ENCODE data around the gene CACNG4.
"Not testable (repeated sequence)": the region's sequence is repeated elsewhere in the genome, so short reads cannot be mapped to it uniquely, and the experiment has no call there.

CACNG4 gene

DNA sequence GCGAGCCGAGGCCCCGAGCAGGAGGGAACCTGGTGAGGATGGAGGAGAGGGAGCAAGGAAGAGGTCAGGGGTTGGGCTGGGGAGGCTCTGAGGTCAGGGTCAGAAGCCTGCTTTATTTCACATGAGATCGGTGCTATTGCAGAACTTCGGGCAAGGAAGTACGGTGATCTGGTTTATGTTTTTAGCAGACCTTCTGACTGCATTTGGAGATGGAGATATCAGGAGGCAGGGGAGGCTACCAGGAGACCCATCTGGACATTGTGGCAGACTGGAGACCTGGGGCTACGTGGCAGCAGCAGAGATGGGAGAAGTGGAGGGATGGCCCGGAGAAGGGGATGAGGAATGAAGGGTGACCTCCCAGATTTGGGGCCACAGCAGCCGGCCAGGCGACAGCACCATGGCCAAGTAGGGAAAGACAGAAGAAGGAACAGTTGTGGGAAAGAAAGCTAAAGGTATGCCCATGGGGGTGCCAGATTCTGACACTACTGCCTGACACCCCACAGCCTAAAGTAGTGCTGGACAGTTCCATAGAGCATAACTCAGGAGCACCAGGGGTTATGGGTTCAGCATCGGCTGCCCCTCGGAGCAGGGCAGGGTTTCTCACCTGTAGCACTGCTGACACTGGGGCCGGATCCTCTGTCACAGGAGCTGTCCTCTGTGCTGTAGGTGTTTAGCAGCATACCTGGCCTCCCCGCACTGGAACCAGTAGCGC, 7.4 kb downstream of the CACNG4 start:
- H3K79me2 ChIP-seq: no peaks in the 10 kb centered on the region
- no peak overlapping the region for H3K4me3 ChIP-seq (ENCODE audit: low read depth, low read length)
- H3K4me2 ChIP-seq (ENCODE audit: low read length): no peak overlapping the region
- peaks cover 5% of the 10 kb centered on the region for H3K27me3 ChIP-seq (ENCODE audit: control insufficient read depth, insufficient read depth, low read length)
- H3K27ac ChIP-seq: no peak overlapping the region
- H3K4me1 ChIP-seq: no peaks in the 10 kb centered on the region
- H2AFZ ChIP-seq: no peak overlapping the region
- no peak for TF ChIP-seq CTCF (IDR thresholded peaks at IDR 0.05)
- H3K9me3 ChIP-seq (ENCODE audit: control insufficient read depth, low read length): no peaks in the 10 kb centered on the region
- no peaks in the 10 kb centered on the region for H3K36me3 ChIP-seq (ENCODE audit: control insufficient read depth, insufficient read depth, low read length)
- H3K9ac ChIP-seq: no peak overlapping the region

DNA sequence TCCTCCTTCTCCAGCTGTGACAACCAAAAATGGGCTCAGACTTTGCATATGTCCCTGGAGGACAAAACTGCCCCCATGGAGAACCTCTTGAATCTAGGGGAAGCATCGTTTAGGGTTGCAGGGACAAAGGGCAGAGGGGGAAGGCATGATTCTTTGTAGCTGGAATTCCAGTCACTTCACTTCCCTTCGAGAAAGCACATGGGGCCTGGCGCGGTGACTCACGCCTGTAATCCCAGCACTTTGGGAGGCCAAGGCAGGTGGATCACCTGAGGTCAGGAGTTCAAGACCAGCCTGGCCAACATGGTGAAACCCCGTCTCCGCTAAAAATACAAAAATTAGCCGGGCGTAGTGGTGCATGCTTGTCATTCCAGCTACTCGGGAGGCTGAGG, 7.9 kb downstream of the CACNG4 start:
- not testable (repeated sequence) for H2AFZ ChIP-seq; H3K4me2 ChIP-seq (ENCODE audit: low read length); H3K27me3 ChIP-seq (ENCODE audit: control insufficient read depth, insufficient read depth, low read length); H3K4me3 ChIP-seq (ENCODE audit: low read depth, low read length); H3K36me3 ChIP-seq (ENCODE audit: control insufficient read depth, insufficient read depth, low read length); H3K79me2 ChIP-seq; H3K27ac ChIP-seq; H3K4me1 ChIP-seq; H3K9me3 ChIP-seq (ENCODE audit: control insufficient read depth, low read length); H3K9ac ChIP-seq

GRCh38 chr17:66975188-66975587, 10.7 kb downstream of the CACNG4 start:
- no peak overlapping the region for H3K4me3 ChIP-seq (ENCODE audit: low read depth, low read length)
- H3K27me3 ChIP-seq (ENCODE audit: control insufficient read depth, insufficient read depth, low read length): peaks cover 3% of the 10 kb centered on the region
- no peaks in the 10 kb centered on the region for H3K79me2 ChIP-seq
- no peak overlapping the region for H3K27ac ChIP-seq
- H3K4me2 ChIP-seq (ENCODE audit: low read length): no peak overlapping the region
- no peaks in the 10 kb centered on the region for H3K4me1 ChIP-seq
- TF ChIP-seq CTCF (IDR thresholded peaks at IDR 0.05): no peak
- no peaks in the 10 kb centered on the region for H3K36me3 ChIP-seq (ENCODE audit: control insufficient read depth, insufficient read depth, low read length)
- H2AFZ ChIP-seq: no peak overlapping the region
- no peak overlapping the region for H3K9ac ChIP-seq
- H3K9me3 ChIP-seq (ENCODE audit: control insufficient read depth, low read length): no peaks in the 10 kb centered on the region

GRCh38 chr17:66975614-66976378, 11.3 kb downstream of the CACNG4 start:
- Histone ChIP-seq H3K27me3 (ENCODE audit: control insufficient read depth, insufficient read depth, low read length) (peaks cover 3% of the 10 kb centered on the region), H3K79me2 (no peaks in the 10 kb centered on the region), H2AFZ (no peak overlapping the region), H3K4me1 (no peaks in the 10 kb centered on the region), H3K9ac (no peak overlapping the region), H3K4me3 (ENCODE audit: low read depth, low read length) (no peak overlapping the region), H3K36me3 (ENCODE audit: control insufficient read depth, insufficient read depth, low read length) (no peaks in the 10 kb centered on the region), H3K27ac (no peak overlapping the region), H3K4me2 (ENCODE audit: low read length) (no peak overlapping the region), H3K9me3 (ENCODE audit: control insufficient read depth, low read length) (no peaks in the 10 kb centered on the region)
- TF ChIP-seq CTCF (IDR thresholded peaks at IDR 0.05): no peak

DNA sequence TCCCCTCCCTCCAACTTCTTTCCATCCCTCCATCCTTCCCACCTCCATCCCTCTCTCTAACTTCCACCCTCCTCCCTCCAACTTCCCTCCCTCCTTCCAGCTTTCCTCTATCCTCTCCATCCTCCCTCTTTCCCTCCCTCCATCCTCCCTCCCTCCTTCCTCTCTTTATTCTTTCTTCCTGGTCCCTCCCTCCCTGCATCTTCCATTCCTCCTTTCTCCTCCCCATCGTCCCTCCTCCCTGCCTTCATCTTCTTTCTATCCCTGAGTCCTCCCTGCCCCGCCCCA, 11.8 kb downstream of the CACNG4 start:
- H3K27me3 ChIP-seq (ENCODE audit: control insufficient read depth, insufficient read depth, low read length): peaks cover 3% of the 10 kb centered on the region
- no peaks in the 10 kb centered on the region for H3K79me2 ChIP-seq
- H3K4me2 ChIP-seq (ENCODE audit: low read length): no peak overlapping the region
- no peak for TF ChIP-seq CTCF (IDR thresholded peaks at IDR 0.05)
- H3K9ac ChIP-seq: no peak overlapping the region
- H2AFZ ChIP-seq: no peak overlapping the region
- no peak overlapping the region for H3K27ac ChIP-seq
- H3K9me3 ChIP-seq (ENCODE audit: control insufficient read depth, low read length): no peaks in the 10 kb centered on the region
- H3K4me1 ChIP-seq: no peaks in the 10 kb centered on the region
- no peak overlapping the region for H3K4me3 ChIP-seq (ENCODE audit: low read depth, low read length)
- H3K36me3 ChIP-seq (ENCODE audit: control insufficient read depth, insufficient read depth, low read length): no peaks in the 10 kb centered on the region

All from parathyroid adenoma (tissue), 2 donors.